Measurements from ENCODE around the gene KIF26B. TPM values are rescaled to one million over a fixed set of nuclear protein-coding genes. Genes with fewer than 3 reads are reported as not detected.

KIF26B gene
- total RNA-seq, 1 donor from 2014 or later: 0.49 TPM

GRCh38 chr1:245510144-245510543, 355.4 kb downstream of the KIF26B start:
- DNase-seq (ENCODE audit: extremely low spot score in 2 of 2): no peak
- Histone ChIP-seq H3K27me3 (no peaks in the 10 kb centered on the region), H3K27ac (no peak overlapping the region), H3K4me1 (peaks cover 12% of the 10 kb centered on the region), H3K4me3 (no peak overlapping the region), H3K9me3 (no peaks in the 10 kb centered on the region), H3K36me3 (no peaks in the 10 kb centered on the region)
- TF ChIP-seq CTCF (IDR thresholded peaks at IDR 0.05): no peak
- no peak for TF ChIP-seq POLR2A (IDR thresholded peaks at IDR 0.05)
- no peak for TF ChIP-seq POLR2AphosphoS5 (IDR thresholded peaks at IDR 0.05; ENCODE audit: insufficient read depth in 1 of 2, low read depth in 1 of 2)
- intact Hi-C loops (cut with DNase I): no loop called here

- Histone ChIP-seq H3K9me3 (no peaks in the 10 kb centered on the region), H3K36me3 (no peaks in the 10 kb centered on the region), H3K27ac (no peak overlapping the region), H3K4me3 (peak overlapping the region in 1 of 2 donors; percentile 16), H3K27me3 (no peaks in the 10 kb centered on the region), H3K4me1 (peaks cover 12% of the 10 kb centered on the region)
- TF ChIP-seq POLR2AphosphoS5 (IDR thresholded peaks at IDR 0.05; ENCODE audit: insufficient read depth in 1 of 2, low read depth in 1 of 2) (no peak), CTCF (IDR thresholded peaks at IDR 0.05) (no peak), POLR2A (IDR thresholded peaks at IDR 0.05) (no peak)
- intact Hi-C loops (cut with DNase I): no loop called here
- DNase-seq (ENCODE audit: extremely low spot score in 2 of 2): no peak
Measured at GRCh38 chr1:245512181-245512888, 357.6 kb downstream of the KIF26B start.

GRCh38 chr1:245512980-245513578, 358.3 kb downstream of the KIF26B start:
- Histone ChIP-seq H3K9me3 (no peaks in the 10 kb centered on the region), H3K27ac (no peak overlapping the region), H3K36me3 (no peaks in the 10 kb centered on the region), H3K27me3 (no peaks in the 10 kb centered on the region), H3K4me3 (peak overlapping the region in 1 of 2 donors; percentile 16), H3K4me1 (peaks cover 12% of the 10 kb centered on the region)
- no peak for DNase-seq (ENCODE audit: extremely low spot score in 2 of 2)
- intact Hi-C loops (cut with DNase I): no loop called here
- TF ChIP-seq POLR2AphosphoS5 (IDR thresholded peaks at IDR 0.05; ENCODE audit: insufficient read depth in 1 of 2, low read depth in 1 of 2) (no peak), CTCF (IDR thresholded peaks at IDR 0.05) (no peak), POLR2A (IDR thresholded peaks at IDR 0.05) (no peak)

- H3K36me3 ChIP-seq: no peaks in the 10 kb centered on the region
- H3K9me3 ChIP-seq: no peaks in the 10 kb centered on the region
- H3K4me3 ChIP-seq: no peak overlapping the region
- no peaks in the 10 kb centered on the region for H3K27me3 ChIP-seq
- DNase-seq (ENCODE audit: extremely low spot score in 2 of 2): no peak
- TF ChIP-seq POLR2A (IDR thresholded peaks at IDR 0.05): no peak
- no peak for TF ChIP-seq POLR2AphosphoS5 (IDR thresholded peaks at IDR 0.05; ENCODE audit: insufficient read depth in 1 of 2, low read depth in 1 of 2)
- TF ChIP-seq CTCF (IDR thresholded peaks at IDR 0.05): no peak
- H3K27ac ChIP-seq: no peak overlapping the region
- intact Hi-C loops (cut with DNase I): no loop called here
- H3K4me1 ChIP-seq: peaks cover 12% of the 10 kb centered on the region
Measured at GRCh38 chr1:245516284-245516759, 361.5 kb downstream of the KIF26B start.

GRCh38 chr1:245520611-245521010, 365.8 kb downstream of the KIF26B start:
- no peak overlapping the region for H3K27ac ChIP-seq
- no peaks in the 10 kb centered on the region for H3K9me3 ChIP-seq
- no peaks in the 10 kb centered on the region for H3K36me3 ChIP-seq
- no peak overlapping the region for H3K4me3 ChIP-seq
- H3K27me3 ChIP-seq: no peaks in the 10 kb centered on the region
- H3K4me1 ChIP-seq: no peaks in the 10 kb centered on the region
- DNase-seq (ENCODE audit: extremely low spot score in 2 of 2): no peak
- intact Hi-C loops (cut with DNase I): no loop called here
- TF ChIP-seq POLR2A (IDR thresholded peaks at IDR 0.05): no peak
- TF ChIP-seq POLR2AphosphoS5 (IDR thresholded peaks at IDR 0.05; ENCODE audit: insufficient read depth in 1 of 2, low read depth in 1 of 2): no peak
- no peak for TF ChIP-seq CTCF (IDR thresholded peaks at IDR 0.05)
